NCI-H69 (cell line): ENCODE results near the gene TKFC.

Source experiments
- DNase-seq: peaks from one replicate; lab custom pipeline; 2025; lab: John Stamatoyannopoulos, UW

TKFC gene

GRCh38 chr11:61332797-61333549 lies at the start of gene TKFC, which contains the start of gene DDB1:
TSS of gene TKFC (plus strand) at chr11:61333228. CDS start at chr11:61334729, 1,501 bp downstream.
TSS of gene DDB1 (minus strand) at chr11:61333105. CDS start at chr11:61332968, 137 bp downstream.
- peak; percentile 99 for DNase-seq

- no peak for DNase-seq
These were observed 49.4 kb upstream of the TKFC start for GRCh38 chr11:61283613-61284012.

GRCh38 chr11:61287338-61287977 lies 45.6 kb upstream of the TKFC start:
- no peak for DNase-seq

- no peak for DNase-seq
These were observed 41.9 kb upstream of the TKFC start for GRCh38 chr11:61290905-61291690.

GRCh38 chr11:61292356-61292755 lies 40.7 kb upstream of the TKFC start:
- no peak for DNase-seq

GRCh38 chr11:61293867-61294716 lies 38.9 kb upstream of the TKFC start:
- peak; percentile 82 for DNase-seq

GRCh38 chr11:61294717-61295595 lies 38.1 kb upstream of the TKFC start, which contains the start of gene VWCE:
TSS of gene VWCE (minus strand) at chr11:61295316. CDS start at chr11:61295037, 279 bp downstream.
- peak; percentile 87 for DNase-seq

- DNase-seq = peak; percentile 27
These were observed 37.5 kb upstream of the TKFC start for GRCh38 chr11:61295596-61295926.

GRCh38 chr11:61297341-61297740 lies 35.7 kb upstream of the TKFC start:
- no peak for DNase-seq

- DNase-seq = no peak
These were observed 35.3 kb upstream of the TKFC start for GRCh38 chr11:61297746-61298145.

GRCh38 chr11:61298663-61299244 lies 34.3 kb upstream of the TKFC start:
- no peak for DNase-seq

- no peak for DNase-seq
These were observed 30.5 kb upstream of the TKFC start for GRCh38 chr11:61302550-61302949.

GRCh38 chr11:61303725-61304124 lies 29.3 kb upstream of the TKFC start:
- no peak for DNase-seq

- DNase-seq = no peak
These were observed 27.6 kb upstream of the TKFC start for GRCh38 chr11:61305417-61305816.

GRCh38 chr11:61306221-61306620 lies 26.8 kb upstream of the TKFC start:
- no peak for DNase-seq

- no peak for DNase-seq
These were observed 25.7 kb upstream of the TKFC start for GRCh38 chr11:61307354-61307753.

- DNase-seq = no peak
These were observed 23.9 kb upstream of the TKFC start for GRCh38 chr11:61309141-61309540.

- DNase-seq = no peak
These were observed 23.3 kb upstream of the TKFC start for GRCh38 chr11:61309739-61310138.

GRCh38 chr11:61310749-61311148 lies 22.3 kb upstream of the TKFC start:
- DNase-seq = no peak

GRCh38 chr11:61315260-61315659 lies 17.8 kb upstream of the TKFC start:
- DNase-seq = no peak
